NCI-H524 treated with DMSO at 0.1 percent for 48 hours (cell line): ENCODE measurements around the gene BICC1.

Experiments used
- DNase-seq: peaks from one replicate; lab custom pipeline; 2025; lab: John Stamatoyannopoulos, UW

Gene BICC1

GRCh38 chr10:58779594-58779993 is 266.9 kb downstream of the BICC1 start:
- no peak for DNase-seq

GRCh38 chr10:58780476-58780875 is 267.8 kb downstream of the BICC1 start:
- no peak for DNase-seq

- DNase-seq = no peak
Measured at GRCh38 chr10:58781873-58782488, 269.3 kb downstream of the BICC1 start.

- DNase-seq = no peak
Measured at GRCh38 chr10:58782876-58783851, 270.5 kb downstream of the BICC1 start.

- DNase-seq = no peak
Measured at GRCh38 chr10:58784361-58784760, 271.7 kb downstream of the BICC1 start.

GRCh38 chr10:58785354-58785753 is 272.7 kb downstream of the BICC1 start:
- no peak for DNase-seq

- no peak for DNase-seq
Measured at GRCh38 chr10:58791137-58791536, 278.5 kb downstream of the BICC1 start.

GRCh38 chr10:58795560-58795959 is 282.9 kb downstream of the BICC1 start:
- no peak for DNase-seq

- no peak for DNase-seq
Measured at GRCh38 chr10:58796242-58796641, 283.6 kb downstream of the BICC1 start.

GRCh38 chr10:58796824-58797223 is 284.2 kb downstream of the BICC1 start:
- no peak for DNase-seq

GRCh38 chr10:58797356-58797755 is 284.7 kb downstream of the BICC1 start:
- DNase-seq = no peak

GRCh38 chr10:58802047-58802446 is 289.4 kb downstream of the BICC1 start:
- DNase-seq = no peak

- no peak for DNase-seq
Measured at GRCh38 chr10:58806323-58806722, 293.7 kb downstream of the BICC1 start.

GRCh38 chr10:58806970-58807628 is 294.4 kb downstream of the BICC1 start:
- no peak for DNase-seq

- DNase-seq = no peak
Measured at GRCh38 chr10:58807629-58808022, 295.0 kb downstream of the BICC1 start.

GRCh38 chr10:58810751-58811150 is 298.1 kb downstream of the BICC1 start:
- DNase-seq = no peak

- DNase-seq = no peak
Measured at GRCh38 chr10:58813573-58813972, 300.9 kb downstream of the BICC1 start.

GRCh38 chr10:58817201-58817846 is 304.7 kb downstream of the BICC1 start:
- DNase-seq = no peak

- no peak for DNase-seq
Measured at GRCh38 chr10:58818900-58819299, 306.2 kb downstream of the BICC1 start.

- DNase-seq = no peak
Measured at GRCh38 chr10:58820386-58820785, 307.7 kb downstream of the BICC1 start.

GRCh38 chr10:58820861-58821751 is 308.4 kb downstream of the BICC1 start:
- no peak for DNase-seq
